ENCODE measurements around the gene NT5C3A.

NT5C3A gene

GRCh38 chr7:33075818-33076518, 13.4 kb upstream of the NT5C3A start:
- DNase-seq = no peak

- no peak for DNase-seq
Measured at GRCh38 chr7:33073243-33073642, 10.7 kb upstream of the NT5C3A start.

GRCh38 chr7:33072471-33072870, 9.9 kb upstream of the NT5C3A start:
- DNase-seq = no peak

- no peak for DNase-seq
Measured at GRCh38 chr7:33070831-33071230, 8.3 kb upstream of the NT5C3A start.

- DNase-seq = no peak
Measured at GRCh38 chr7:33070277-33070676, 7.7 kb upstream of the NT5C3A start.

- DNase-seq = no peak
Measured at GRCh38 chr7:33067921-33068320, 5.3 kb upstream of the NT5C3A start.

GRCh38 chr7:33066771-33067170, 4.2 kb upstream of the NT5C3A start:
- no peak for DNase-seq

- DNase-seq = no peak
Measured at GRCh38 chr7:33065981-33066380, 3.4 kb upstream of the NT5C3A start.

- DNase-seq = peak; percentile 100
Measured at GRCh38 chr7:33062782-33063443, 337 bp upstream of the NT5C3A start.

GRCh38 chr7:33061282-33061937, 1.2 kb downstream of the NT5C3A start:
- DNase-seq = peak; percentile 13

GRCh38 chr7:33059635-33060034, 2.9 kb downstream of the NT5C3A start:
- DNase-seq = no peak

GRCh38 chr7:33055158-33055557, 7.4 kb downstream of the NT5C3A start:
- DNase-seq = no peak

- no peak for DNase-seq
Measured at GRCh38 chr7:33054261-33054964, 8.2 kb downstream of the NT5C3A start.

- DNase-seq = no peak
Measured at GRCh38 chr7:33053721-33054120, 8.9 kb downstream of the NT5C3A start.

GRCh38 chr7:33050535-33051318, 11.8 kb downstream of the NT5C3A start:
- peak; percentile 31 for DNase-seq

- DNase-seq = no peak
Measured at GRCh38 chr7:33048704-33049103, 13.9 kb downstream of the NT5C3A start.

- no peak for DNase-seq
Measured at GRCh38 chr7:33048257-33048656, 14.3 kb downstream of the NT5C3A start.

GRCh38 chr7:33044986-33045385, 17.6 kb downstream of the NT5C3A start:
- no peak for DNase-seq

GRCh38 chr7:33044401-33044718, 18.2 kb downstream of the NT5C3A start:
- no peak for DNase-seq

- no peak for DNase-seq
Measured at GRCh38 chr7:33043501-33044400, 18.8 kb downstream of the NT5C3A start.

- no peak for DNase-seq
Measured at GRCh38 chr7:33041631-33042428, 20.7 kb downstream of the NT5C3A start.

Measured in NCI-H82 (cell line).